HepG2 (cell line): ENCODE data around the gene MSGN1. TPM values are rescaled to one million over a fixed set of nuclear protein-coding genes. Genes with fewer than 3 reads are reported as not detected.

ENCODE experiments used
- MATR3 ChIP-seq: sonication (generic); formaldehyde crosslinking; IDR thresholded peaks from 2 replicates; pipeline ENCODE4 v1.4.0; 2020; ENCODE audit warnings: missing genetic modification reagents
- SRSF1 ChIP-seq: fragments of 200-400 bp; formaldehyde crosslinking; optimal IDR thresholded peaks from 2 replicates; pipeline ENCODE3; 2017; ENCODE audit warnings: mild to moderate bottlenecking, low read depth, low read length, moderate library complexity
- polyA plus RNA-seq, 8 experiments: library from polyadenylated mRNA; depleted of rRNA in 3 of 8; stranded (reverse) in 7 of 8; unstranded in 1 of 8; fragments of >200 nt; fragmentation: Illumina TruSeq in 4 of 8; extraction: Trizol in 4 of 8; gene quantifications; 2 replicates each; pipeline versions ENCODE4 v1.2.1 to v1.2.3, GENCODE V29; 2011 to 2016; ENCODE audit warnings: low read depth in 4 of 8, missing spikeins in 1 of 8, mixed read lengths in 1 of 8; ENCODE audit not compliant: insufficient read depth in 1 of 8
- total RNA-seq, 5 experiments: library from RNA; depleted of rRNA; stranded (reverse); fragments of >200 nt; fragmentation: Illumina TruSeq; extraction: Trizol; gene quantifications; 2 replicates each; pipeline ENCODE4 v1.2.3, GENCODE V29; 2016; ENCODE audit warnings: low read depth in 1 of 5
- TF ChIP-seq, protein P1 (sequence below): sonication (generic); formaldehyde crosslinking; IDR thresholded peaks from 2 replicates; pipeline ENCODE4 v1.5.0; 2020; ENCODE audit warnings: missing genetic modification reagents
- TF ChIP-seq, protein P2 (sequence below): sonication (generic); formaldehyde crosslinking; conservative IDR thresholded peaks from 2 replicates; pipeline ENCODE4 v1.4.0; 2020; ENCODE audit warnings: missing genetic modification reagents

The MSGN1 gene
- total and polyA plus RNA-seq, 2 of the 13 experiments (the other 11 are each of a cell fraction or from before 2014, with no cell fraction given) = not detected

DNA sequence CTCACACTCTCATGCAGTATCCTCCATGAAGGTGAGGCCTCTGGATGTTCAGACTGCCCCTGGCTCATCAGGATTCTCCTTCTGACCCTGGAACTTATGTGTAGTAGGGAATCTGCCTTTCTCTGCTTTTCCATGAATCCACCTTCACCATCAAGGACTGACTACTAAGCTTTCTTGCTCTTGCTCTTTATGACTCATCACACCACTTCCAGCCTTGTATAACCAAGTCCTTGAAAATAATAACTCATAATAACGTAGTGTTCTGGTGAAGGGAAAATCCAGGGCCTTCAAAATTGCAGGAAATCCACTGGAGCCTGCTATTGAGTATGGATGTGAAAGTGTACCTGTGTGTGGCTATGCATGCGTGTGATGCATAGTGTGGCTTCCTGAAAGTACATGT lies 50.9 kb downstream of the MSGN1 start (continued):
- TF ChIP-seq MATR3 (CRISPR knock-in tag) (no peak), SRSF1 (no peak)
- TF ChIP-seq, protein P1, sequence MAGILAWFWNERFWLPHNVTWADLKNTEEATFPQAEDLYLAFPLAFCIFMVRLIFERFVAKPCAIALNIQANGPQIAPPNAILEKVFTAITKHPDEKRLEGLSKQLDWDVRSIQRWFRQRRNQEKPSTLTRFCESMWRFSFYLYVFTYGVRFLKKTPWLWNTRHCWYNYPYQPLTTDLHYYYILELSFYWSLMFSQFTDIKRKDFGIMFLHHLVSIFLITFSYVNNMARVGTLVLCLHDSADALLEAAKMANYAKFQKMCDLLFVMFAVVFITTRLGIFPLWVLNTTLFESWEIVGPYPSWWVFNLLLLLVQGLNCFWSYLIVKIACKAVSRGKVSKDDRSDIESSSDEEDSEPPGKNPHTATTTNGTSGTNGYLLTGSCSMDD (CRISPR knock-in tag) = no peak
- TF ChIP-seq, protein P2, sequence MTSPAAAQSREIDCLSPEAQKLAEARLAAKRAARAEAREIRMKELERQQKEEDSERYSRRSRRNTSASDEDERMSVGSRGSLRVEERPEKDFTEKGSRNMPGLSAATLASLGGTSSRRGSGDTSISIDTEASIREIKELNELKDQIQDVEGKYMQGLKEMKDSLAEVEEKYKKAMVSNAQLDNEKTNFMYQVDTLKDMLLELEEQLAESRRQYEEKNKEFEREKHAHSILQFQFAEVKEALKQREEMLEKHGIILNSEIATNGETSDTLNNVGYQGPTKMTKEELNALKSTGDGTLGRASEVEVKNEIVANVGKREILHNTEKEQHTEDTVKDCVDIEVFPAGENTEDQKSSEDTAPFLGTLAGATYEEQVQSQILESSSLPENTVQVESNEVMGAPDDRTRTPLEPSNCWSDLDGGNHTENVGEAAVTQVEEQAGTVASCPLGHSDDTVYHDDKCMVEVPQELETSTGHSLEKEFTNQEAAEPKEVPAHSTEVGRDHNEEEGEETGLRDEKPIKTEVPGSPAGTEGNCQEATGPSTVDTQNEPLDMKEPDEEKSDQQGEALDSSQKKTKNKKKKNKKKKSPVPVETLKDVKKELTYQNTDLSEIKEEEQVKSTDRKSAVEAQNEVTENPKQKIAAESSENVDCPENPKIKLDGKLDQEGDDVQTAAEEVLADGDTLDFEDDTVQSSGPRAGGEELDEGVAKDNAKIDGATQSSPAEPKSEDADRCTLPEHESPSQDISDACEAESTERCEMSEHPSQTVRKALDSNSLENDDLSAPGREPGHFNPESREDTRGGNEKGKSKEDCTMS = no peak
- TF ChIP-seq, all 625 proteins: peak for 0

Other genes with a start within 250 kb of the MSGN1 start
- gene SMC6, start 62.6 kb upstream of the MSGN1 start, total RNA-seq (2016; rRNA removed; fragmentation: Illumina TruSeq; extraction: Trizol) = 55.3 and 69.4 TPM in 2 replicates
- 15.2 and 18.9 TPM in 2 replicates for gene SMC6, start 62.6 kb upstream of the MSGN1 start, polyA plus RNA-seq (2011; rRNA removed)
- gene GEN1, start 62.3 kb upstream of the MSGN1 start, total RNA-seq (2016; rRNA removed; fragmentation: Illumina TruSeq; extraction: Trizol) = 26.6 and 27.1 TPM in 2 replicates
- 5.1 and 9.9 TPM in 2 replicates for gene GEN1, start 62.3 kb upstream of the MSGN1 start, polyA plus RNA-seq (2011; rRNA removed)
- not detected in 2 replicates for gene KCNS3, start 62.2 kb downstream of the MSGN1 start, total RNA-seq (2016; rRNA removed; fragmentation: Illumina TruSeq; extraction: Trizol)
- not detected in 2 replicates for gene KCNS3, start 62.2 kb downstream of the MSGN1 start, polyA plus RNA-seq (2011; rRNA removed)